ENCODE measurements around the gene PMM2. TPM values are rescaled to one million over a fixed set of nuclear protein-coding genes. Genes with fewer than 3 reads are reported as not detected.

PMM2 gene
- total RNA-seq, 1 experiment from 2014 or later = 53.3 TPM

GRCh38 chr16:8763899-8764298, 33.7 kb upstream of the PMM2 start:
- H3K79me2 ChIP-seq (ENCODE audit: insufficient read depth, low read length) = no peaks in the 10 kb centered on the region
- RAD21 ChIA-PET (ENCODE audit: low non-redundant PET in 1 of 2, low total read pairs in 2 of 2, uncharacterized antibody in 2 of 2, unreplicated experiment in 2 of 2) = no interaction called here
- no peak overlapping the region for H3K4me3 ChIP-seq (replicated peaks in 1 of 2; ENCODE audit: low read depth in 1 of 2, low read length in 2 of 2)
- no peaks in the 10 kb centered on the region for H3K9me3 ChIP-seq (ENCODE audit: control insufficient read depth in 1 of 2, insufficient read depth in 1 of 2, low read depth in 1 of 2, low read length in 2 of 2)
- CTCF ChIA-PET = no interaction called here
- no TSS peak for BruUV-seq (replicated peaks)
- no peaks in the 10 kb centered on the region for H3K27me3 ChIP-seq (ENCODE audit: insufficient read depth, low read length)
- H3K9ac ChIP-seq (ENCODE audit: low read length) = no peak overlapping the region
- H4K20me1 ChIP-seq (ENCODE audit: insufficient read depth) = no peaks in the 10 kb centered on the region
- TF ChIP-seq RAD21 (IDR thresholded peaks at IDR 0.05; ENCODE audit: low read depth) = no peak
- no peak for TF ChIP-seq POLR2A (IDR thresholded peaks at IDR 0.05; ENCODE audit: borderline replicate concordance, extremely low read depth, insufficient read depth, insufficient read length)
- no peak for TF ChIP-seq EGR1 (IDR thresholded peaks at IDR 0.05; ENCODE audit: low read depth)
- TF ChIP-seq CEBPB (IDR thresholded peaks at IDR 0.05; ENCODE audit: low read depth) = no peak
- no peak for TF ChIP-seq SIN3A (IDR thresholded peaks at IDR 0.05; ENCODE audit: low read depth)
- TF ChIP-seq REST (IDR thresholded peaks at IDR 0.05; ENCODE audit: low read depth) = no peak
- TF ChIP-seq ZFX (IDR thresholded peaks at IDR 0.05) = no peak
- TF ChIP-seq ELF1 (IDR thresholded peaks at IDR 0.05; ENCODE audit: borderline replicate concordance, low read depth) = no peak
- no peak for TF ChIP-seq SP1 (IDR thresholded peaks at IDR 0.05; ENCODE audit: low read depth)
- no peak for TF ChIP-seq YY1 (IDR thresholded peaks at IDR 0.05; ENCODE audit: extremely low read depth, insufficient replicate concordance, low read depth, low read length)
- no peak for TF ChIP-seq ZBTB33 (IDR thresholded peaks at IDR 0.05; ENCODE audit: extremely low read depth, insufficient replicate concordance, low read length)
- no peak for TF ChIP-seq FOSL1 (IDR thresholded peaks at IDR 0.05; ENCODE audit: low read depth)
- no peaks in the 10 kb centered on the region for H3K4me1 ChIP-seq (ENCODE audit: control insufficient read depth in 1 of 2, insufficient read depth in 2 of 2, low read length in 2 of 2)
- H3K9me2 ChIP-seq (ENCODE audit: insufficient read depth) = no peaks in the 10 kb centered on the region
- no peak for DNase-seq (ENCODE audit: low read depth, low spot score)
- H2AFZ ChIP-seq (ENCODE audit: low read depth, low read length, poor library complexity, severe bottlenecking) = no peak overlapping the region
- ATAC-seq = no peak
- H3K27ac ChIP-seq (ENCODE audit: low read depth, low read length) = no peak overlapping the region
- intact Hi-C loops (cut with micrococcal nuclease) = no loop called here
- no peaks in the 10 kb centered on the region for H3K36me3 ChIP-seq (ENCODE audit: control insufficient read depth in 1 of 2, insufficient read depth in 2 of 2, low read length in 2 of 2)
- POLR2A ChIA-PET = no interaction called here
- no peak overlapping the region for H3K4me2 ChIP-seq (ENCODE audit: low read length)

Measured in HCT116 (cell line).